Common myeloid progenitor, CD34-positive (primary cell): ENCODE results near the gene STON2.

Source experiments
- CTCF ChIA-PET: fragments of 350-600 bp; sonication (Branson Sonifier 250); formaldehyde crosslinking; loops from one replicate; lab custom pipeline; 2021; ENCODE audit warnings: antibody characterized with exemption; lab: Charles Lee
- POLR2A ChIA-PET: fragments of 350-600 bp; sonication (Branson Sonifier 250); formaldehyde crosslinking; loops from one replicate; lab custom pipeline; 2021; ENCODE audit warnings: antibody characterized with exemption; lab: Charles Lee
- DNase-seq, 3 donors: peaks; one replicate each; pipeline versions ENCODE4 v3.0.0 to v3.0.0-alpha.2; 2013
- H3K27ac ChIP-seq, 2 experiments: 1 replicate in 1 of 2; 2 replicates in 1 of 2; pipeline ENCODE4 v1.7.0; 2013; ENCODE audit warnings: inconsistent platforms in 2 of 2, low read length in 2 of 2, mild to moderate bottlenecking in 2 of 2, low read depth in 1 of 2, moderate library complexity in 1 of 2; ENCODE audit not compliant: severe bottlenecking in 2 of 2, insufficient read depth in 1 of 2, poor library complexity in 1 of 2
- H3K27me3 ChIP-seq, 5 experiments: replicated peaks in 2 of 5; 1 replicate in 3 of 5; 2 replicates in 2 of 5; pipeline versions ENCODE4 v1.6.1 to v1.7.0; 2013; ENCODE audit warnings: low read length in 4 of 5, mild to moderate bottlenecking in 2 of 5, moderate library complexity in 2 of 5, inconsistent platforms in 1 of 5; ENCODE audit not compliant: insufficient read depth in 5 of 5, control insufficient read depth in 4 of 5
- H3K36me3 ChIP-seq, 4 experiments: 1 replicate in 2 of 4; 2 replicates in 2 of 4; pipeline versions ENCODE4 v1.6.1 to v1.7.0; 2013; ENCODE audit warnings: low read length in 3 of 4, control low read depth in 1 of 4, mild to moderate bottlenecking in 1 of 4; ENCODE audit not compliant: control insufficient read depth in 4 of 4, insufficient read depth in 4 of 4
- H3K4me1 ChIP-seq, 4 experiments: 1 replicate in 3 of 4; 2 replicates in 1 of 4; pipeline versions ENCODE4 v1.6.1 to v1.7.1; 2013; ENCODE audit warnings: low read length in 3 of 4, mild to moderate bottlenecking in 3 of 4, control low read depth in 1 of 4, inconsistent platforms in 1 of 4, moderate library complexity in 1 of 4; ENCODE audit not compliant: control insufficient read depth in 4 of 4, insufficient read depth in 4 of 4; ENCODE audit errors: control extremely low read depth in 1 of 4
- H3K4me3 ChIP-seq, 7 experiments: 1 replicate in 4 of 7; 2 replicates in 3 of 7; pipeline versions ENCODE4 v1.5.1 to v1.7.0; 2013; ENCODE audit warnings: mild to moderate bottlenecking in 7 of 7, low read length in 6 of 7, moderate library complexity in 6 of 7, inconsistent platforms in 2 of 7, low read depth in 2 of 7, control low read depth in 1 of 7; ENCODE audit not compliant: insufficient read depth in 4 of 7, control insufficient read depth in 1 of 7; ENCODE audit errors: extremely low read depth in 1 of 7
- H3K9me3 ChIP-seq, 5 experiments: 1 replicate in 4 of 5; 2 replicates in 1 of 5; pipeline versions ENCODE4 v1.6.1 to v1.7.1; 2013; ENCODE audit warnings: low read length in 4 of 5, mild to moderate bottlenecking in 2 of 5, inconsistent platforms in 1 of 5, low read depth in 1 of 5, moderate library complexity in 1 of 5; ENCODE audit not compliant: control insufficient read depth in 4 of 5, insufficient read depth in 2 of 5; ENCODE audit errors: control extremely low read depth in 1 of 5
- WGBS: methylation state at CpG from one replicate; pipeline ENCODE4 v1.1.5; 2013; ENCODE audit not compliant: insufficient coverage; 5-methylcytosine and 5-hydroxymethylcytosine counted together

Gene STON2

GRCh38 chr14:81342850-81343580, 57.1 kb downstream of the STON2 start:
- CTCF ChIA-PET: interaction anchor here (1.0 to 1.7 kb wide), 2 partner anchors 107 to 110 kb away, joined by 3 to 5 read pairs; no protein-coding TSS in a partner anchor
- Histone ChIP-seq H3K4me1 (peaks cover 0 to 5% (median 1%) of the 10 kb centered on the region in 4 experiments), H3K9me3 (no peaks in the 10 kb centered on the region), H3K27me3 (no peaks in the 10 kb centered on the region), H3K27ac (no peak overlapping the region), H3K36me3 (peaks cover 0 to 10% (median 6%) of the 10 kb centered on the region in 4 experiments), H3K4me3 (no peak overlapping the region)
- no peak for DNase-seq
- WGBS: 97% methylated on average over 3 of the region's 5 CpGs
- POLR2A ChIA-PET: no interaction called here

- Histone ChIP-seq H3K27ac (no peak overlapping the region), H3K4me1 (no peaks in the 10 kb centered on the region), H3K4me3 (no peak overlapping the region), H3K36me3 (peaks cover 6 to 15% (median 8%) of the 10 kb centered on the region in 4 experiments), H3K27me3 (no peaks in the 10 kb centered on the region), H3K9me3 (no peaks in the 10 kb centered on the region)
- 83% methylated on average over 1 of the region's 3 CpGs for WGBS
- CTCF ChIA-PET: interaction anchor here (1.7 kb wide), 1 partner anchor 111 kb away, joined by 5 read pairs; no protein-coding TSS in a partner anchor
- POLR2A ChIA-PET: no interaction called here
- no peak for DNase-seq
Measured at GRCh38 chr14:81341781-81342180, 58.3 kb downstream of the STON2 start.

DNA sequence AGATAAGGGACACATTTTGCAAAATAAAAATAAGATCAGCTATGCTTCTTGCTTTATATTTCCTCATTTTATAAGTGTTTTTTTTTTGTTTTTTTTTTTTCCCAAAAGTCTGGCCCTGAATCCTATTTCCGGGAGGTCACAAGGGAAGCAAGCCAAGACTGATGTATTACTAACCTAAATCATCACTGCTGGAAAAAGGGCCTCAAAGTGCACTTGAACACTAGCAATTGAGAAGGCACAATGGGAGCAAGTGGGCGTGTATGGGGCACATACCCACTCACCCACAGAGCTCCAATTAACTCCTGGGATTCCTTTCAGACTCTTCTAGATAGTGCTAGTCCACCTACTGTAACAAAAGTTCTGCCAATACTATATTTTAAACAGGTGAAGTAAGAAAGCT, 58.8 kb downstream of the STON2 start:
- Histone ChIP-seq H3K9me3 (no peaks in the 10 kb centered on the region), H3K36me3 (peaks cover 6 to 15% (median 8%) of the 10 kb centered on the region in 4 experiments), H3K27ac (no peak overlapping the region), H3K27me3 (no peaks in the 10 kb centered on the region), H3K4me1 (no peaks in the 10 kb centered on the region), H3K4me3 (no peak overlapping the region)
- POLR2A ChIA-PET: interaction anchor here (0.6 kb wide), 1 partner anchor 63 kb away, joined by 4 read pairs; no protein-coding TSS in a partner anchor
- CTCF ChIA-PET: interaction anchor here (0.5 to 1.3 kb wide), 2 partner anchors 11 to 143 kb away, joined by 3 read pairs; no protein-coding TSS in a partner anchor
- WGBS: 100% methylated on average over 1 of the region's 2 CpGs
- no peak for DNase-seq

DNA sequence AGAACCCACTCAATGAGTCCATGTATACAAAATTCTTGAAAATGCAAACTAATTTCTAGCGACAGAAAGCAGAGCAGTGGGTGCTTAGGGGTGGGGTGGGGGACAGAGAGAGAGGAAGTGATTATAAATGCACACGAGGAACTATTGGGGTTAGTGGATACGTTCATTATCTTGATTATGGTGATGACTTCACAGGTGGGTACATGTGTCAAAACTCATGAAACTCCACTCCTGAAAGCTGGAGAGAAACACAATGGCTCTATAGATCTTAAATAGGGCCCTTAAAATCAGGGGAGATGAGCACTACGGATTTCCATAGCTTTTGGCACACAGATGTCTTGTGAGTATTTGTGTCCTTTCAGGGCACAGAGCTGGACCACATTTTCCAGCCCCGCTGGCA, 59.9 kb downstream of the STON2 start:
- Histone ChIP-seq H3K27ac (no peak overlapping the region), H3K4me3 (no peak overlapping the region), H3K9me3 (no peaks in the 10 kb centered on the region), H3K36me3 (peaks cover 7 to 17% (median 8%) of the 10 kb centered on the region in 4 experiments), H3K4me1 (no peaks in the 10 kb centered on the region), H3K27me3 (no peaks in the 10 kb centered on the region)
- ChIA-PET POLR2A (no interaction called here), CTCF (interaction anchor here (1.2 to 1.4 kb wide), 3 partner anchors 10 to 14 kb away, joined by 3 read pairs; no protein-coding TSS in a partner anchor)
- WGBS: 84% methylated on average over 5 of the region's 5 CpGs
- DNase-seq: no peak

GRCh38 chr14:81337073-81337472, 63.1 kb downstream of the STON2 start:
- ChIA-PET POLR2A (no interaction called here), CTCF (interaction anchor here (0.7 kb wide), 1 partner anchor 17 kb away, joined by 3 read pairs; no protein-coding TSS in a partner anchor)
- H3K36me3 ChIP-seq: peaks cover 0 to 14% (median 9%) of the 10 kb centered on the region in 4 experiments
- H3K4me3 ChIP-seq: no peak overlapping the region
- 100% methylated on average over 1 of the region's 4 CpGs for WGBS
- no peaks in the 10 kb centered on the region for H3K9me3 ChIP-seq
- no peaks in the 10 kb centered on the region for H3K27me3 ChIP-seq
- H3K4me1 ChIP-seq: no peaks in the 10 kb centered on the region
- no peak overlapping the region for H3K27ac ChIP-seq
- no peak for DNase-seq

- H3K27me3 ChIP-seq: no peaks in the 10 kb centered on the region
- H3K27ac ChIP-seq: no peak overlapping the region
- no peaks in the 10 kb centered on the region for H3K9me3 ChIP-seq
- WGBS: 100% methylated on average over 1 of the region's 3 CpGs
- peaks cover 0 to under 1% (median 0%) of the 10 kb centered on the region in 4 experiments for H3K4me1 ChIP-seq
- peaks cover 0 to 14% (median 9%) of the 10 kb centered on the region in 4 experiments for H3K36me3 ChIP-seq
- CTCF ChIA-PET: no interaction called here
- DNase-seq: no peak
- POLR2A ChIA-PET: no interaction called here
- no peak overlapping the region for H3K4me3 ChIP-seq
Measured at GRCh38 chr14:81336009-81336408, 64.1 kb downstream of the STON2 start.

DNA sequence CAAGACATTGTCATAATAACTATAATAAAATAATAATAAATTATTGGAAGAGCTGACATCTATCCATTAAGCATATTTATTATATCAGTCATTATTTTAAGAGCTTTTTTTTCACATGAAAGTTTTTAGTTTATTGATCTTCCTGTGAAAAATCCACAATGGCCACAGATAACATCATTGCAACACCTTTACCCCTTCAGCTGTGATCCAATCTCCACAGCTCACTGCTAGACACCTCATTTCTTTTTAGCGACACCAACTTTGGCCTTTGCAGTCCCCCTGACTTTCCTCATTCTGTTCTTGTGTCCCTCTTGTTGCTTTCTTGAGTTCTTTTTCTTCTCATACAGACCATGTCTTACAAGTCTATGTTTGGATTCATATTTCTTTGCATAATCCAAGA, 67.4 kb downstream of the STON2 start:
- no peak overlapping the region for H3K27ac ChIP-seq
- ChIA-PET POLR2A (no interaction called here), CTCF (interaction anchor here (0.8 to 1.2 kb wide), 2 partner anchors 60 to 63 kb away, joined by 3 read pairs; no protein-coding TSS in a partner anchor)
- no peak overlapping the region for H3K4me3 ChIP-seq
- H3K36me3 ChIP-seq: peaks cover 0 to 12% (median 11%) of the 10 kb centered on the region in 4 experiments
- no peaks in the 10 kb centered on the region for H3K9me3 ChIP-seq
- H3K4me1 ChIP-seq: peaks cover 0 to 5% (median 2%) of the 10 kb centered on the region in 4 experiments
- 100% methylated on average over 1 of the region's 1 CpG for WGBS
- DNase-seq: no peak
- no peaks in the 10 kb centered on the region for H3K27me3 ChIP-seq
